GOT3 (cell line): ENCODE measurements around the gene HNRNPA3.
"Not testable (repeated sequence)": the region's sequence is repeated elsewhere in the genome, so short reads cannot be mapped to it uniquely, and the experiment has no call there.

Experiments
- DNase-seq: peaks from one replicate; lab custom pipeline; 2025; ENCODE audit warnings: mixed read lengths; lab: John Stamatoyannopoulos, UW

HNRNPA3 gene

GRCh38 chr2:177234267-177234666 lies 21.7 kb downstream of the HNRNPA3 start:
- DNase-seq: no peak

- DNase-seq: no peak
Measured at GRCh38 chr2:177235855-177236437, 23.4 kb downstream of the HNRNPA3 start.

- DNase-seq: no peak
Measured at GRCh38 chr2:177237932-177238331, 25.3 kb downstream of the HNRNPA3 start.

GRCh38 chr2:177239053-177239452 lies 26.5 kb downstream of the HNRNPA3 start:
- DNase-seq: no peak

GRCh38 chr2:177239932-177240630 lies 27.5 kb downstream of the HNRNPA3 start:
- no peak for DNase-seq

GRCh38 chr2:177241711-177242120 lies 29.1 kb downstream of the HNRNPA3 start:
- DNase-seq: no peak

GRCh38 chr2:177242121-177242987 lies 29.8 kb downstream of the HNRNPA3 start:
- DNase-seq: no peak

- DNase-seq: no peak
Measured at GRCh38 chr2:177243073-177243472, 30.5 kb downstream of the HNRNPA3 start.

GRCh38 chr2:177243476-177243875 lies 30.9 kb downstream of the HNRNPA3 start:
- no peak for DNase-seq

GRCh38 chr2:177244244-177244771 lies 31.7 kb downstream of the HNRNPA3 start:
- DNase-seq: no peak

- DNase-seq: no peak
Measured at GRCh38 chr2:177245010-177245422, 32.4 kb downstream of the HNRNPA3 start.

- no peak for DNase-seq
Measured at GRCh38 chr2:177246000-177246399, 33.4 kb downstream of the HNRNPA3 start.

- not testable (repeated sequence) for DNase-seq
Measured at GRCh38 chr2:177246523-177247030, 34.0 kb downstream of the HNRNPA3 start.

GRCh38 chr2:177247693-177248262 lies 35.2 kb downstream of the HNRNPA3 start:
- DNase-seq: no peak

GRCh38 chr2:177249038-177249437 lies 36.4 kb downstream of the HNRNPA3 start:
- DNase-seq: no peak

- DNase-seq: no peak
Measured at GRCh38 chr2:177250461-177250860, 37.9 kb downstream of the HNRNPA3 start.

GRCh38 chr2:177251165-177251542 lies 38.6 kb downstream of the HNRNPA3 start:
- no peak for DNase-seq

- no peak for DNase-seq
Measured at GRCh38 chr2:177252808-177253531, 40.4 kb downstream of the HNRNPA3 start.

GRCh38 chr2:177253704-177254103 lies 41.1 kb downstream of the HNRNPA3 start:
- DNase-seq: no peak

- no peak for DNase-seq
Measured at GRCh38 chr2:177254433-177255226, 42.0 kb downstream of the HNRNPA3 start.

- DNase-seq: no peak
Measured at GRCh38 chr2:177255227-177255601, 42.6 kb downstream of the HNRNPA3 start.
